ENCODE results near the gene PSMD14.
A peak's percentile ranks its signal among the peaks of the same experiment; 100 is the strongest.

Gene PSMD14

DNA sequence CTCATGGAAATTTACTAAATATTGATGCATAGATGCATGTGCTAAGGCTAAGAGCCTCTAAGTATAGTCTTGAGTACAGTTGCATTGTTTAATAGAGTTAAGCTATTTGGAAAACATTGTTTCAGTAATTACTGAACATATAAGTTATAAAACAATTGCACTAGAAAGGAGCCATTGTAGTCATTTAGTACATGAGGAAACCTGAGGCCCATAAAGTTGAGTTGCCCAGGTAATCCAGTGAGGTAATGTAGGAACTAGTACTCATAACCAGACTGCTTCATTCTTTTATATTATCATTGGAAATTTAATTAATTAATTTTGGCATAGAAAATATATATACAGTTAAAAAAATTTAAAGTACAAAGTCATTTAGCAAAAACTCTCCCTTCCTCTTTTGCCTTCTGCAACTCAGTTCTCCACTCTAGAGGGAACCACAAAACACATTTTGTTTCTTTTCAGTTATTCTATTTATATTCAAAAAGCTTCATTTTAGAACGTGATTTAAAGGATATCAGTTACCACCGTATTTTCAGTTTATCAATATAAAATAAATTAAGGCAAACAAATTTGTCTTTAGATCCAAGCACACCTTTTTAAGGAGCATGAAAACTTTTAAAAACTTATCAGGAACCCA, 80.0 kb downstream of the PSMD14 start:
- no peak overlapping the region for H3K4me3 Mint-ChIP-seq
- no peaks in the 10 kb centered on the region for H3K27me3 Mint-ChIP-seq
- H3K27ac Mint-ChIP-seq: no peak overlapping the region
- peaks cover 17% of the 10 kb centered on the region for H3K4me1 Mint-ChIP-seq
- peaks cover 25% of the 10 kb centered on the region for H3K36me3 Mint-ChIP-seq
- H3K9me3 Mint-ChIP-seq: no peaks in the 10 kb centered on the region

DNA sequence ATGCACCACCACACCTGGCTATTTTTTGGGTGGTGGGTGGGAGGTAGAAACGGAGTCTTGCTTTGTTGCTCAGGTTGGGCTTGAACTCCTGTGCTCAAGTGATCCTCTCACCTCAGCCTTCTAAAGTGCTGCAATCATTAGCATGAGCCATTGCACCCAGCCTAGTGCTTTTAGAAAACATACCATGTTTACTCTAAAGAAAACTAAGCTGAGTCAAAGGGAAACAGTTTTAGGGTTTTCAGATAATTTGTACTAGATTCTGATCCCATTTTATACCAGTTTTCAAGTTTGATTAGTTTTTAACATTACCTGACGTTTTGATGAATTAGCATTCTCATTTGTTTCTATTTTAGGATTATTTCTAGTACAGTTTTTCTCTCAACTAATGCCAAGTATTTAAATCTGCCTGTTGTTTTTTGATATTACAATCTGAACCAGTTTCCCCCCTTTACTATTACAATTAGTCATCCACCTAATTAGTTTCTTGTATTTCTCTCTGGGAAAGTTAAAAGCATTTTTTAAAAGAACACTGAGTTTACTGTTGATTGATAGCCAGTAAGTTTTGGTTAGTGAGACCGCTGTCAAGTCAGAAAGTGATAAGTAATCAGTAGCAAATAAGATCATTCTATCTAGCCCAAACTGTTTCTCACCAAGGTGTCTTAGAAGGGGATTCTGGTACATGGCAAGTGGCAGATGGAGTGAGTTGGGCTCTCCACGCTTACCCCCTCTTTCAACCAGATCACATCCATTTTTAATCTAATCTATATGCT, 83.7 kb downstream of the PSMD14 start:
- no peaks in the 10 kb centered on the region for H3K9me3 Mint-ChIP-seq
- H3K27ac Mint-ChIP-seq: no peak overlapping the region
- no peak overlapping the region for H3K4me3 Mint-ChIP-seq
- no peaks in the 10 kb centered on the region for H3K27me3 Mint-ChIP-seq
- H3K4me1 Mint-ChIP-seq: no peaks in the 10 kb centered on the region
- H3K36me3 Mint-ChIP-seq: peaks cover 38% of the 10 kb centered on the region

DNA sequence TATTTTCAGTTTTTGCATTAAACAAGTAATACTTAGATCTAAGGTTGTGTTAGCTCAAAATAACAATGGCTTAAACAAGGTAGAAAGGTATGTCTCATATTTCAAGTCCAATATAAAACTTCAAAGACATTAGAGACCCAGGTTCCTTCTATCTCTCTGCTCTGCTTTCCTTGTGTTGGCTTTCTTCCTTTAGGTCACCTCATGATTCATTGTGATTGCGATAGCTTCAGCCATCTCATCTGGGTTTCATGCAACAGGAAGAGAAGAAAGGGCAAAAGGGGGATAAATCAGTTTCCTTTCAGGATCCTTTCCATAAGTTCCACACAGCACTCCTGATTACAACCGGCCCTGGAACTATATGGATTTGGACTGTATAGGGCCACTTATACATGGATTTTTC, 91.9 kb downstream of the PSMD14 start:
- Mint-ChIP-seq H3K27ac (no peak overlapping the region), H3K27me3 (no peaks in the 10 kb centered on the region), H3K9me3 (no peaks in the 10 kb centered on the region), H3K4me1 (no peaks in the 10 kb centered on the region), H3K4me3 (no peak overlapping the region), H3K36me3 (peaks cover 43% of the 10 kb centered on the region)

DNA sequence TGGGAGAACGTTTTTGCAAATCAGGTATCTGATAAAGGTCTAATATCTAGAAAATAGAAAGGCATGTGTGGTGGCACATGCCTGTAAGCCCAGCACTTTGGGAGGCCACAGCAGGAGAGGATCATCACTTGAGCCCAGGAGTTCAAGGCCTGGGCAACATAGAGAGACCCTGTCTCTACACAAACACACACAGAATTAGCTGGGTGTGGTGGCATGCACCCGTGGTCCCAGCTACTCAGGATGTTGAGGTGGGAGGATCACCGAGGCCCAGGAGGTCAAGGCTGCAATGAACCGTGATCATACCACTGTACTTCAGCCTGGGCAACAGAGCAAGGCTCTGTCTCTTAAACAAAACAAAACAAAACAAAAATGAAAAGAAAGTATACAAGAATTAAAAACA, 94.1 kb downstream of the PSMD14 start:
- no peak overlapping the region for H3K27ac Mint-ChIP-seq
- H3K36me3 Mint-ChIP-seq: peaks cover 27% of the 10 kb centered on the region
- no peak overlapping the region for H3K4me3 Mint-ChIP-seq
- no peaks in the 10 kb centered on the region for H3K4me1 Mint-ChIP-seq
- no peaks in the 10 kb centered on the region for H3K9me3 Mint-ChIP-seq
- no peaks in the 10 kb centered on the region for H3K27me3 Mint-ChIP-seq

DNA sequence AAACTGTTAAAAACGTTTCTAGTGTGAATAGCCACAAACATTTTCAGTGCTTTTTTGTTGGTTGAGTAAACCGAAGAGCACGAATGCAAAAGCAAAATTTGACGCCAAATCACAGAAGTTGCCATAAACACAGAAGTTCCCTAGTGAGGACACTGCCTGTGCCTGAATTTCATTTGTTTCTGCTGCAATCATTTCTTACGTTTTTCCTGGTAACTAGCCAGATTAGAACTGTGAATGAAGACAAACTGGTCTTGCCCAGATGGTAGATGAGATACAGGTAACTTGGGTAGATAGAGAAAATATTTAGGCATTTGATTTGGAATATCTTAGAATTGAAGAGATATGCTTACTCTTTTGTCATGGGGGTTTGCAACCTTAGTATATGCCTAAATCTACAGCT, 98.1 kb downstream of the PSMD14 start:
- no peaks in the 10 kb centered on the region for H3K4me1 Mint-ChIP-seq
- H3K27ac Mint-ChIP-seq: no peak overlapping the region
- no peaks in the 10 kb centered on the region for H3K27me3 Mint-ChIP-seq
- no peak overlapping the region for H3K4me3 Mint-ChIP-seq
- no peaks in the 10 kb centered on the region for H3K9me3 Mint-ChIP-seq
- peaks cover 20% of the 10 kb centered on the region for H3K36me3 Mint-ChIP-seq

DNA sequence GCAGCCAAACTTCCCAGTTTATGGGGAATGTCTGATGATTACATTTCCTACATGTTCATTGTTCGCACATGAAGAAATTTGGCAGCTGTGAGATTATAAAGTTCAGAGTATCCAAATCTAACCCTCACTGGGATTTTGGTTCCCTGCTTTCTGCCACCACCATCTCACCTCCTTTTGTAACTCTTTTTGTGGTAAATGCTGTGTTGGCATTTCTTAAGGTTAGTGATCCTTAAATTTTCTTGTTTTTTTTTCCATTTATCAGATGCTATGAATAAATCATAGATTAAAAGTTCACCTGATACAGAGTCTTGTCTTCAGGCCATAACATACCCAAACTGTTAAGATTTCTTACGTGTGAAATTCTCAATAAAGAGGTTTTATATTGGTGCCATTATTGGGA, 99.4 kb downstream of the PSMD14 start:
- Mint-ChIP-seq H3K9me3 (no peaks in the 10 kb centered on the region), H3K27me3 (no peaks in the 10 kb centered on the region), H3K4me1 (no peaks in the 10 kb centered on the region), H3K4me3 (no peak overlapping the region), H3K36me3 (peaks cover 16% of the 10 kb centered on the region), H3K27ac (no peak overlapping the region)

DNA sequence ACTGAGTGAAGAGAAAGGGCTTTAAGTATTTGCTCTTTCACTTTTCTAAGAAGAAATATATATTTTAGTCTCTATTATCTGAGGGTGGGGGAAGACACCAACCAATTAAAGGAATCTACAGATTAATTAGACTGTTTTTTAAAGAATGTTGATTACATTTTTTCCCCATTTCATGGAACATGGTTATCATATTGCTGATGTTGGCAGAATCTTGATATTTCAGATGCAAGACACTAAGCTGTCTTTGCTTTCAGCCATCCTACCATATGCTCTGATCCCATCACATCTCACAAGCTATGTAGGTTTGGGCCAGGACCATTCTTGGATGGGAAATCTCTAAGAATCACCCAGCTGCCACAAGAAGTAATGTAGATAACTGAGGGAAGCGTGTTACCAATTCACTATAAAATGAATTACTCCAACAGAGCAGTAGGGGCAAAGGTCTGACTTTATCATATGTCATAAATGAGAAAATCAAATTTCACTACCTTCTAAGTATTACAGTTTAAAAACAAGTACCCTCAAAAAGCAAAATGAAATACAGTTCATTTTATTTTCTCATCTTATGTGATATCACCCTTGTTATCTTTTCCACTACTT, 101.2 kb downstream of the PSMD14 start:
- H3K4me1 Mint-ChIP-seq: peaks cover 5% of the 10 kb centered on the region
- H3K9me3 Mint-ChIP-seq: no peaks in the 10 kb centered on the region
- no peak overlapping the region for H3K27ac Mint-ChIP-seq
- peaks cover 10% of the 10 kb centered on the region for H3K36me3 Mint-ChIP-seq
- no peak overlapping the region for H3K4me3 Mint-ChIP-seq
- peaks cover 4% of the 10 kb centered on the region for H3K27me3 Mint-ChIP-seq

DNA sequence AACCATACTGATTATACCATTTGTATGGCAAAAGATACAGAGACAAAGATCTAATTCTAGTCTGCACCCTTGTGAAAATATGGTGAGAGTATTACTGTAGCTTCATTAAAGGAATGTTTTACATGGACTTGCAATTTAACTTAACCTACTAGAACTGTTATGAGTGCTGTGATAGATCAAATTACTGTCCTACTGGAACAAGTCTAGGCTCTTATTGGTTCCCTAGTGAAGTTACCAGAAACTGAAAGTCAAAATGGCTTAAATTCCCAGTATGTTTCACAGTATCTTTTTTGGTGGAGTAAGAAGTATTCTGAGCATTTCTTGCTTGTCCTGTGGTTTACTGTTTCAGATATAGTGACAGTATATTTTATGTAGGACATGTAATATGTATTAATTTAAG, 104.1 kb downstream of the PSMD14 start:
- Mint-ChIP-seq H3K4me1 (peaks cover 31% of the 10 kb centered on the region), H3K9me3 (no peaks in the 10 kb centered on the region), H3K27ac (no peak overlapping the region), H3K4me3 (no peak overlapping the region), H3K36me3 (peaks cover 11% of the 10 kb centered on the region), H3K27me3 (peaks cover 27% of the 10 kb centered on the region)

DNA sequence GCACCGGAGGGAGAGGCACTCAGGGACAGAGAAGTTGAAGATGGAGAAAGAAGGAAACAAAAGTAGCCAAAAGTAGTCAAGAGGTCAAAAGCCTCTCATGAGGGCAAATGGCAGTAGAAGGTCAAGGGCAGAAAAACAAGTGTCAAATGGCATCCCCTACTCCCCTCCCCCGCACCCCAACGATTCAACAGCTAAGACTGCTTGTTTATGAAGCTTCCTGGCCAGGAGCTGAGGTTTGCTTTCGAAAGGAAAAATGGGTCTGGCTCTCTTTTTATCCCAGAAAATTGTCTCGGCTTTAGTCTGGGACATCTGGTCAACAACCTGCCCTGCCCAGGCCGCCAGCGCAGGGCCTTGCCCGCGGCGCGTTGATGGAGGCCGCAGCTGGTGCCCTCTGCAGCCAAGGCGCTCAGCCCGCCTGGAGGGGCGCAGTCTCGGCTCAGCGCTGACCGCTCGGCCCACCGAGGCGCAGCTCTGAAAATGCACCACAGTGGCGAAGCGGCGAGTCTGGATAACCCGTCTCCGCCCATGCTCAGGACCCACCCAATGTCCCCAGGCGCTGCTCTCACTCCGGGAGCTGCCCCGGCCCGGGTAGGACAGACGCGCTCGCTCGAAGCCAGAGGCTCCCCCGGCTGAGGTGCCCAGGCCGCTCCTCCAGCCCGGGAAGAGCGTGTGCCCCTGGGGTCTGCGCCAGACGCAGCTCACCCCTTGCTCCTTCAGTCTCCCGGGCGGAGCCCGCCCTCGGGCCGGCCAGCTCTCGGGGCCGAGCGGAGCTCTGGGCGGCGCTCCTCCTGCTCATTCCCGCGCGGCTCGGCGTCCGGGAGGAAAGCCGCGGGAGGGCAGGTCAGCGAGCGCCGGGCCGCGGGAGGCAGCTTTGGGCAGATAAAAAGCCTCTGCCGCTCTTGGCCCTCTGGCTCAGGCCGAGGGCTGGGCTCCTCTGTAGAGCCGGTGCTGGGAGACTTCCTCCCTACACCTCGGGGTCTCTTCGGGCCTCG, 106.1 kb downstream of the PSMD14 start:
- Mint-ChIP-seq H3K36me3 (peaks cover 8% of the 10 kb centered on the region), H3K27me3 (peaks cover 44% of the 10 kb centered on the region), H3K4me1 (peaks cover 44% of the 10 kb centered on the region), H3K27ac (peak overlapping the region; percentile 46), H3K9me3 (no peaks in the 10 kb centered on the region), H3K4me3 (peak overlapping the region; percentile 87)

DNA sequence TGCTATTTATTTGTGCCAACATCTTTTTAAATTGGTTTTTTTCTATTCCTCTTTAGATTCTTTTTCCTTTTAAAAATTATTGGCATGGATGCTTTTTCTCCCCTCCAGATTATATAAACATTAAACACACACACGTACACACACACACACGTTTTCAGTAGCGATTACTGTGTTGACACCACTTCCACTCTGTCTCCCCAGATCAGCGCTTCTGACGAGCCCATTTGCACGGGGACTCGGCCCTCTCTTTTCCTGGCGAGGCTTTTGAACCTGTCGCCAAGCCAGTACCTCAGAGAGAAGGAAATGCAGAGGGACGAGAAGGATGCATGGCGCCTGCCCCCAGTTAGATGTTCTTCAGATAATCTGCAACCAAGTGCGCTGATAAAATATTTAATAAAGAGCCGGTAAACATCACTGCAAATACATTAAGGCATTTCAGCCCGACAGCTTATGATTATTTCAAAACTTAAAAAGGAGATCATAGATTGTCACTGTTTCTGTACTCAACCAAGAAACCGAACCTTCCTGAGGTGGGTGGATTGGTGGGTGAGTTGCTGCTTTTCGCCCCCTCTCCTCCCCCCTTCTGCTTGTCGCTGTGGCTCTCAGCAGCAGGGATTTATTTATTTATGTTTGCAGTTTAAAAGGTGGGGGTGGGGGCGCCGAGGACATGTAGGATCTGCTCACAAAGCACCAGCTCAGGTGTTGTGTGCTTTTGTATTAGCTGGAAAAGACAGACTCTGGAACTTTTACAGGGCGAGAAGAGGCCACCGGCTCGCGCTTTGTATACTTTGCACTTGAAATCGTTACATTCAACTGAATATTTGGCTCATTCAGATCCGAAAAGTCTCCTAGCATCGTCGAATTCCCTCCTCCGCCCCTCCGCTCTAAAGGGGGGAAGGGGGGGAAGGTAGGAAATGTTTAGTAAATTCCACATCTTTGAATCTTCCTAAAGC, 107.1 kb downstream of the PSMD14 start:
- peak overlapping the region; percentile 87 for H3K4me3 Mint-ChIP-seq
- H3K9me3 Mint-ChIP-seq: no peaks in the 10 kb centered on the region
- no peak overlapping the region for H3K27ac Mint-ChIP-seq
- H3K4me1 Mint-ChIP-seq: peaks cover 46% of the 10 kb centered on the region
- peaks cover 8% of the 10 kb centered on the region for H3K36me3 Mint-ChIP-seq
- peaks cover 51% of the 10 kb centered on the region for H3K27me3 Mint-ChIP-seq

DNA sequence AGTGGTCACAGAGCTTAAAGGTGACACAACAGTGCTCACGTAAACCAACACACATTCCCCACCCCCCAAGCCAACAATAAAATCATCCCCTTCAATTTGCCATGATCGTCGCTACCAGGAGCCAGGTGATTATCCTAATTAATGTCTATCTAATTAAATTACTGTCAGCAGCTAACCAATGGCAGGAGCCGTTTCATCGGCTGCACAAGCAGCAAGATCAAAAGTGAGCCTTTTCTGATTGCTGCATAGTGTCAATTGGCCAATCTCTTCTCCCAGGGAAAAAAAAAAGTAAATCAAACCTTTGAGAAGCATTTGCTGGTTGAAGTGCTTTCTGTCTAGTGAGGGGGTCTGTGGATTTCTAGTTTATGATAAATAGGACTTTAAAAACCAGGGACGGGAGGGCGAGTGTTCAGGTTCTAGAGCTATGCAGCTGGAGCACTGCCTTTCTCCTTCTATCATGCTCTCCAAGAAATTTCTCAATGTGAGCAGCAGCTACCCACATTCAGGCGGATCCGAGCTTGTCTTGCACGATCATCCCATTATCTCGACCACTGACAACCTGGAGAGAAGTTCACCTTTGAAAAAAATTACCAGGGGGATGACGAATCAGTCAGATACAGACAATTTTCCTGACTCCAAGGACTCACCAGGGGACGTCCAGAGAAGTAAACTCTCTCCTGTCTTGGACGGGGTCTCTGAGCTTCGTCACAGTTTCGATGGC, 107.9 kb downstream of the PSMD14 start, which contains the start of gene TBR1:
Gene TBR1, plus strand, starts transcription at position 311 of the 721 bp plus-strand sequence. Its CDS starts 114 bp downstream, at position 425.
- Mint-ChIP-seq H3K4me1 (peaks cover 46% of the 10 kb centered on the region), H3K36me3 (peaks cover 7% of the 10 kb centered on the region), H3K27ac (no peak within 1 kb of the TSS), H3K9me3 (no peaks in the 10 kb centered on the region), H3K27me3 (peaks cover 59% of the 10 kb centered on the region), H3K4me3 (peak within 1 kb of the TSS; percentile 87)

DNA sequence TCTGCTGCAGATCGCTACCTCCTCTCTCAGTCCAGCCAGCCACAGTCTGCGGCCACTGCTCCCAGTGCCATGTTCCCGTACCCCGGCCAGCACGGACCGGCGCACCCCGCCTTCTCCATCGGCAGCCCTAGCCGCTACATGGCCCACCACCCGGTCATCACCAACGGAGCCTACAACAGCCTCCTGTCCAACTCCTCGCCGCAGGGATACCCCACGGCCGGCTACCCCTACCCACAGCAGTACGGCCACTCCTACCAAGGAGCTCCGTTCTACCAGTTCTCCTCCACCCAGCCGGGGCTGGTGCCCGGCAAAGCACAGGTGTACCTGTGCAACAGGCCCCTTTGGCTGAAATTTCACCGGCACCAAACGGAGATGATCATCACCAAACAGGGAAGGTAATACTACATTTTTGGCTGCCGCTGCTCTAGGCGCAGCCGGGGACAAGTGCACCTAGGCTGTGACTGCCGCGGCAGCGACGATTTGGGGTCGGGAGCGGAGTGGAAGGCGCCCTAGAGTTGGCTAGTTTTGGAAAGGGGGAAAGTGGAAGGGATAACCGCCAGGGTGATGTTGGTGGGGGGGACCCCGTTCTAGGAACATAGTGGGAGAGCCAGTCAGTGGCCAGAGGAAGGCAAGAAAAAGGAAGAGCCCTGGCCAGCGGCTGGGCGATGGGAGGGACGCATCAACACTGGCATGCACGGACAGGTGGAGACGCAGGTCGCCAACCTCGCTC, 108.6 kb downstream of the PSMD14 start:
- no peak overlapping the region for H3K27ac Mint-ChIP-seq
- H3K36me3 Mint-ChIP-seq: peaks cover 1% of the 10 kb centered on the region
- peaks cover 67% of the 10 kb centered on the region for H3K27me3 Mint-ChIP-seq
- H3K4me1 Mint-ChIP-seq: peaks cover 46% of the 10 kb centered on the region
- peak overlapping the region; percentile 87 for H3K4me3 Mint-ChIP-seq
- no peaks in the 10 kb centered on the region for H3K9me3 Mint-ChIP-seq

DNA sequence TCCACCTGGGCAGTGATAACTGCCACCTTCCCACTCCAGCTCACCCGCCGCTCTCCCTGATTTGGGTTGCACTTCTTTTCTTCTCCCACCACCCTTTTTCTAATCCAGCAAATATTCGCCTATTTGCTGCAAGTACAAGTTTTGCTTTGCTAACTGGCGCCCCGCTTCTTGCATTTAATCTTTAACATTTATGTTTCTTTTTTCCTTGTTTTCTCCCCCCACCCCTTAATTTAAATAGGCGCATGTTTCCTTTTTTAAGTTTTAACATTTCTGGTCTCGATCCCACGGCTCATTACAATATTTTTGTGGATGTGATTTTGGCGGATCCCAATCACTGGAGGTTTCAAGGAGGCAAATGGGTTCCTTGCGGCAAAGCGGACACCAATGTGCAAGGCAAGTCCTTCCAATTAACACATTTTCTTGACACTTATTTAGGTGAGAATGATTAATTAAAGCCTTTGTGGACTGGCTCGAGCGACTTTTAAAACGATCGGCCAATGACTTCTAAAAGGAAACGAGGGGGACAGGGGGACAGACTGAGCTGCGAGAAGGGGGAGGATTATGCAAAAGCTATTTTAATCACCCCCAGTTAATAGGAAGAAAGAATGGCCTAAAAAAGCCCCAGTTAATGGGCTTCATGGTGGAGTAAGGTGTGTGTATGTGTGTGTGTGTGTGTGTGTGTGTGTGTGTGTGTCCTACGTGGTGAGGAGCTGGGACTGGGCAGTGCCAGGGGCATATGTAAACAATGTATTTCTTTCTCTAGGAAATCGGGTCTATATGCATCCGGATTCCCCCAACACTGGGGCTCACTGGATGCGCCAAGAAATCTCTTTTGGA, 109.4 kb downstream of the PSMD14 start:
- Mint-ChIP-seq H3K36me3 (peaks cover 1% of the 10 kb centered on the region), H3K27ac (no peak overlapping the region), H3K9me3 (peaks cover 5% of the 10 kb centered on the region), H3K4me1 (peaks cover 49% of the 10 kb centered on the region), H3K27me3 (peaks cover 74% of the 10 kb centered on the region), H3K4me3 (no peak overlapping the region)

All from activated naive CD4-positive, alpha-beta T cell treated with anti-CD3 and anti-CD28 coated beads, Interleukin-2, amount 50 U/mL, for 24 hours (primary cell).